Prostate gland (tissue), 1 donor: Measurements from ENCODE around the gene UNC5C.

Experiments
- POLR2A ChIP-seq: fragments of 450-650 bp; IDR thresholded peaks from one replicate; pipeline ENCODE4 v1.6.1; 2016; ENCODE audit warnings: antibody characterized with exemption, mild to moderate bottlenecking
- POLR2AphosphoS5 ChIP-seq: sonication (generic); formaldehyde crosslinking; IDR thresholded peaks from one replicate; pipeline ENCODE4 v1.6.1; 2017; ENCODE audit warnings: antibody characterized with exemption

DNA sequence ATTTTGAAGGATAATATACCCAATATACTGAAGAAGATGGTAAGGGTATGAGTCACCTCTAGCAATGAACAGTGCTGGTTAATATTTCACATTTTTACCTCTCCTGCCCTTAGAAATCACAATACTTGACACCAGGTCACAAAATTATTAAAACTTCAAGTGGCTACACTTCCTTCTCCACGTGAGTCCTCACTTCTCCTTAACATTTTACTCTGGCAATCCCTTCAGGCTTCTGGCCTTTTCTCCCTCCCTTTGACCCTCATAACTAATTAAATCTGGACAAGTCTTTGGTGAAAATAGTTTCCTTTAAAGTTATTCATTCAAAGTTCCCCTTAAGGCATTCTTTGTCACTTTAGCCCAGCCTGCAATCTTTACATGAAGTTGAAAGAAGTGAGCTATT is 190.4 kb downstream of the UNC5C start:
- TF ChIP-seq POLR2A, result no peak
- TF ChIP-seq POLR2AphosphoS5, result no peak
